ENCODE measurements around the gene LYZL2. TPM values are rescaled to one million over a fixed set of nuclear protein-coding genes. Genes with fewer than 3 reads are reported as not detected.
"Not testable (repeated sequence)": the region's sequence is repeated elsewhere in the genome, so short reads cannot be mapped to it uniquely, and the experiment has no call there.

LYZL2 gene
- total RNA-seq, 1 experiment from 2014 or later: not detected

GRCh38 chr10:30674796-30675195 lies 45.2 kb upstream of the LYZL2 start:
- no peak overlapping the region for H3K4me3 ChIP-seq (ENCODE audit: low read depth, low read length, poor library complexity, severe bottlenecking)
- POLR2A ChIA-PET (ENCODE audit: low non-redundant PET): no interaction called here
- no TSS peak for BruUV-seq (replicated peaks)
- H3K27ac ChIP-seq (ENCODE audit: low read depth, low read length, poor library complexity, severe bottlenecking): no peak overlapping the region
- H3K4me1 ChIP-seq (ENCODE audit: insufficient read depth, low read length, poor library complexity, severe bottlenecking): no peaks in the 10 kb centered on the region
- TF ChIP-seq EZH2 (IDR thresholded peaks at IDR 0.05; ENCODE audit: borderline replicate concordance, low read depth, low read length, poor library complexity, severe bottlenecking): no peak
- TF ChIP-seq, protein P1, sequence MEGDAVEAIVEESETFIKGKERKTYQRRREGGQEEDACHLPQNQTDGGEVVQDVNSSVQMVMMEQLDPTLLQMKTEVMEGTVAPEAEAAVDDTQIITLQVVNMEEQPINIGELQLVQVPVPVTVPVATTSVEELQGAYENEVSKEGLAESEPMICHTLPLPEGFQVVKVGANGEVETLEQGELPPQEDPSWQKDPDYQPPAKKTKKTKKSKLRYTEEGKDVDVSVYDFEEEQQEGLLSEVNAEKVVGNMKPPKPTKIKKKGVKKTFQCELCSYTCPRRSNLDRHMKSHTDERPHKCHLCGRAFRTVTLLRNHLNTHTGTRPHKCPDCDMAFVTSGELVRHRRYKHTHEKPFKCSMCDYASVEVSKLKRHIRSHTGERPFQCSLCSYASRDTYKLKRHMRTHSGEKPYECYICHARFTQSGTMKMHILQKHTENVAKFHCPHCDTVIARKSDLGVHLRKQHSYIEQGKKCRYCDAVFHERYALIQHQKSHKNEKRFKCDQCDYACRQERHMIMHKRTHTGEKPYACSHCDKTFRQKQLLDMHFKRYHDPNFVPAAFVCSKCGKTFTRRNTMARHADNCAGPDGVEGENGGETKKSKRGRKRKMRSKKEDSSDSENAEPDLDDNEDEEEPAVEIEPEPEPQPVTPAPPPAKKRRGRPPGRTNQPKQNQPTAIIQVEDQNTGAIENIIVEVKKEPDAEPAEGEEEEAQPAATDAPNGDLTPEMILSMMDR (conservative IDR thresholded peaks at IDR 0.05; ENCODE audit: low read depth, low read length): no peak
- no peaks in the 10 kb centered on the region for H3K9me3 ChIP-seq (ENCODE audit: low read depth, low read length, poor library complexity, severe bottlenecking)
- intact Hi-C loops (cut with micrococcal nuclease; ENCODE audit: unreplicated experiment): no loop called here
- DNase-seq (ENCODE audit: low spot score): no peak
- H3K27me3 ChIP-seq (replicated peaks; ENCODE audit: insufficient read depth, low read depth, low read length, poor library complexity): no peaks in the 10 kb centered on the region
- H3K36me3 ChIP-seq (ENCODE audit: insufficient read depth, low read length, poor library complexity, severe bottlenecking): no peaks in the 10 kb centered on the region
- CTCF ChIA-PET: no interaction called here

- DNase-seq (ENCODE audit: low spot score); POLR2A ChIA-PET (ENCODE audit: low non-redundant PET); H3K9me3 ChIP-seq (ENCODE audit: low read depth, low read length, poor library complexity, severe bottlenecking); H3K4me3 ChIP-seq (ENCODE audit: low read depth, low read length, poor library complexity, severe bottlenecking); intact Hi-C loops (cut with micrococcal nuclease; ENCODE audit: unreplicated experiment); H3K27ac ChIP-seq (ENCODE audit: low read depth, low read length, poor library complexity, severe bottlenecking); H3K4me1 ChIP-seq (ENCODE audit: insufficient read depth, low read length, poor library complexity, severe bottlenecking); BruUV-seq (replicated peaks); CTCF ChIA-PET; H3K36me3 ChIP-seq (ENCODE audit: insufficient read depth, low read length, poor library complexity, severe bottlenecking); H3K27me3 ChIP-seq (replicated peaks; ENCODE audit: insufficient read depth, low read depth, low read length, poor library complexity): not testable (repeated sequence)
Measured at GRCh38 chr10:30673262-30673661, 43.7 kb upstream of the LYZL2 start.

GRCh38 chr10:30672338-30672737 lies 42.8 kb upstream of the LYZL2 start:
- POLR2A ChIA-PET (ENCODE audit: low non-redundant PET); BruUV-seq (replicated peaks); H3K27me3 ChIP-seq (replicated peaks; ENCODE audit: insufficient read depth, low read depth, low read length, poor library complexity); intact Hi-C loops (cut with micrococcal nuclease; ENCODE audit: unreplicated experiment); DNase-seq (ENCODE audit: low spot score); H3K4me3 ChIP-seq (ENCODE audit: low read depth, low read length, poor library complexity, severe bottlenecking); H3K36me3 ChIP-seq (ENCODE audit: insufficient read depth, low read length, poor library complexity, severe bottlenecking); H3K4me1 ChIP-seq (ENCODE audit: insufficient read depth, low read length, poor library complexity, severe bottlenecking); H3K9me3 ChIP-seq (ENCODE audit: low read depth, low read length, poor library complexity, severe bottlenecking); CTCF ChIA-PET; H3K27ac ChIP-seq (ENCODE audit: low read depth, low read length, poor library complexity, severe bottlenecking): not testable (repeated sequence)

GRCh38 chr10:30671026-30671616 lies 41.6 kb upstream of the LYZL2 start:
- Histone ChIP-seq H3K9me3 (ENCODE audit: low read depth, low read length, poor library complexity, severe bottlenecking) (no peaks in the 10 kb centered on the region), H3K36me3 (ENCODE audit: insufficient read depth, low read length, poor library complexity, severe bottlenecking) (no peaks in the 10 kb centered on the region), H3K4me3 (ENCODE audit: low read depth, low read length, poor library complexity, severe bottlenecking) (peak overlapping the region; percentile 26), H3K27me3 (replicated peaks; ENCODE audit: insufficient read depth, low read depth, low read length, poor library complexity) (no peaks in the 10 kb centered on the region), H3K27ac (ENCODE audit: low read depth, low read length, poor library complexity, severe bottlenecking) (no peak overlapping the region), H3K4me1 (ENCODE audit: insufficient read depth, low read length, poor library complexity, severe bottlenecking) (no peaks in the 10 kb centered on the region)
- POLR2A ChIA-PET (ENCODE audit: low non-redundant PET): no interaction called here
- intact Hi-C loops (cut with micrococcal nuclease; ENCODE audit: unreplicated experiment): no loop called here
- TF ChIP-seq, protein P1 (conservative IDR thresholded peaks at IDR 0.05; ENCODE audit: low read depth, low read length): peak; percentile 72
- no peak for TF ChIP-seq EZH2 (IDR thresholded peaks at IDR 0.05; ENCODE audit: borderline replicate concordance, low read depth, low read length, poor library complexity, severe bottlenecking)
- CTCF ChIA-PET: interaction anchor here (1.0 kb wide), 2 partner anchors 17 to 74 kb away, joined by 6 to 11 read pairs; no protein-coding TSS in a partner anchor
- no TSS peak for BruUV-seq (replicated peaks)
- DNase-seq (ENCODE audit: low spot score): peak; percentile 82

- H3K27ac ChIP-seq (ENCODE audit: low read depth, low read length, poor library complexity, severe bottlenecking); H3K36me3 ChIP-seq (ENCODE audit: insufficient read depth, low read length, poor library complexity, severe bottlenecking); CTCF ChIA-PET; BruUV-seq (replicated peaks); H3K4me1 ChIP-seq (ENCODE audit: insufficient read depth, low read length, poor library complexity, severe bottlenecking); intact Hi-C loops (cut with micrococcal nuclease; ENCODE audit: unreplicated experiment); POLR2A ChIA-PET (ENCODE audit: low non-redundant PET); H3K4me3 ChIP-seq (ENCODE audit: low read depth, low read length, poor library complexity, severe bottlenecking); H3K9me3 ChIP-seq (ENCODE audit: low read depth, low read length, poor library complexity, severe bottlenecking); DNase-seq (ENCODE audit: low spot score); H3K27me3 ChIP-seq (replicated peaks; ENCODE audit: insufficient read depth, low read depth, low read length, poor library complexity): not testable (repeated sequence)
Measured at GRCh38 chr10:30667982-30668381, 38.4 kb upstream of the LYZL2 start.

GRCh38 chr10:30663403-30663802 lies 33.9 kb upstream of the LYZL2 start:
- DNase-seq (ENCODE audit: low spot score); intact Hi-C loops (cut with micrococcal nuclease; ENCODE audit: unreplicated experiment); POLR2A ChIA-PET (ENCODE audit: low non-redundant PET); H3K27ac ChIP-seq (ENCODE audit: low read depth, low read length, poor library complexity, severe bottlenecking); BruUV-seq (replicated peaks); H3K36me3 ChIP-seq (ENCODE audit: insufficient read depth, low read length, poor library complexity, severe bottlenecking); H3K4me3 ChIP-seq (ENCODE audit: low read depth, low read length, poor library complexity, severe bottlenecking); H3K27me3 ChIP-seq (replicated peaks; ENCODE audit: insufficient read depth, low read depth, low read length, poor library complexity); H3K9me3 ChIP-seq (ENCODE audit: low read depth, low read length, poor library complexity, severe bottlenecking); H3K4me1 ChIP-seq (ENCODE audit: insufficient read depth, low read length, poor library complexity, severe bottlenecking); CTCF ChIA-PET: not testable (repeated sequence)

Data from A673 (cell line).